Measurements from ENCODE around the gene DIAPH3.

DNA sequence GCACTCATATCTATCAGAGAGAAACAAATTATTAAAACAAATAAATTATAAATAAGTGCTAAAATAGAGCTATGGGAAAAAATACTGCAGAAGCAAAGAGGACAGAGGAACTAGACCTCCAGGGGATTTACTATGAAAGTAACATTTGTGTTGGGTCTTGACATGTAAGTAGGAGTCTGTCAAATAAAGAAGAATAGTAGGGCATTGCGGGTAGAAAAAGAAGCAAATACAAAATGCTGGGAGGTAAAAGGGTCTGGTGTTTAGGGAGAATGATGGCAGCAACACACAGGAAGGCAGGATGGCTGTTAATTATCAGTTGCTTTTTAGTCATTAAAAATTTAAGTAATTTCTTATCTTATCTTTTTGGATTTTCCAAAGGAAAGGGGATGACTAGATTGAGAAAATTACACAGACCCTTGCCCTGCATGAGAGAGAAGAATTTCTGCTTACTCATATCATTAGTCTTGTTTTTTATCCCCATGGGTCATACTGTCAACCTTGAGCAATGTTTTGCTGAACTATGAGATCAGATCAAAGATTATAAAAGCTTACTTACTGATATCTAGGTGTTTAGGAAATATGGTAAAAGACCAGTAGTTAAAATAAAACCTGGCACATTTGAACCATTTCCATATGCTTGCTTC lies 472.7 kb downstream of the DIAPH3 start:
- TF ChIP-seq EZH2phosphoT487 (IDR thresholded peaks at IDR 0.05; ENCODE audit: borderline replicate concordance, low read depth) (no peak), REST (IDR thresholded peaks at IDR 0.05; ENCODE audit: low read depth, low read length) (no peak), NFIC (IDR thresholded peaks at IDR 0.05; ENCODE audit: borderline replicate concordance) (no peak), TAF1 (IDR thresholded peaks at IDR 0.05; ENCODE audit: borderline replicate concordance, low read depth, low read length) (no peak), SIN3A (IDR thresholded peaks at IDR 0.05; ENCODE audit: borderline replicate concordance, low read depth, low read length) (no peak), POLR2AphosphoS5 (IDR thresholded peaks at IDR 0.05; ENCODE audit: low read depth, low read length) (no peak), NRF1 (IDR thresholded peaks at IDR 0.05; ENCODE audit: low read depth, low read length) (no peak), MEF2A (IDR thresholded peaks at IDR 0.05; ENCODE audit: borderline replicate concordance, low read depth) (no peak), SMC3 (IDR thresholded peaks at IDR 0.05; ENCODE audit: low read depth, low read length) (no peak), JUND (IDR thresholded peaks at IDR 0.05) (no peak), RCOR1 (IDR thresholded peaks at IDR 0.05; ENCODE audit: low read length) (no peak)
- TF ChIP-seq, protein P1, sequence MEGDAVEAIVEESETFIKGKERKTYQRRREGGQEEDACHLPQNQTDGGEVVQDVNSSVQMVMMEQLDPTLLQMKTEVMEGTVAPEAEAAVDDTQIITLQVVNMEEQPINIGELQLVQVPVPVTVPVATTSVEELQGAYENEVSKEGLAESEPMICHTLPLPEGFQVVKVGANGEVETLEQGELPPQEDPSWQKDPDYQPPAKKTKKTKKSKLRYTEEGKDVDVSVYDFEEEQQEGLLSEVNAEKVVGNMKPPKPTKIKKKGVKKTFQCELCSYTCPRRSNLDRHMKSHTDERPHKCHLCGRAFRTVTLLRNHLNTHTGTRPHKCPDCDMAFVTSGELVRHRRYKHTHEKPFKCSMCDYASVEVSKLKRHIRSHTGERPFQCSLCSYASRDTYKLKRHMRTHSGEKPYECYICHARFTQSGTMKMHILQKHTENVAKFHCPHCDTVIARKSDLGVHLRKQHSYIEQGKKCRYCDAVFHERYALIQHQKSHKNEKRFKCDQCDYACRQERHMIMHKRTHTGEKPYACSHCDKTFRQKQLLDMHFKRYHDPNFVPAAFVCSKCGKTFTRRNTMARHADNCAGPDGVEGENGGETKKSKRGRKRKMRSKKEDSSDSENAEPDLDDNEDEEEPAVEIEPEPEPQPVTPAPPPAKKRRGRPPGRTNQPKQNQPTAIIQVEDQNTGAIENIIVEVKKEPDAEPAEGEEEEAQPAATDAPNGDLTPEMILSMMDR (IDR thresholded peaks at IDR 0.05): no peak
- TF ChIP-seq, protein P2, sequence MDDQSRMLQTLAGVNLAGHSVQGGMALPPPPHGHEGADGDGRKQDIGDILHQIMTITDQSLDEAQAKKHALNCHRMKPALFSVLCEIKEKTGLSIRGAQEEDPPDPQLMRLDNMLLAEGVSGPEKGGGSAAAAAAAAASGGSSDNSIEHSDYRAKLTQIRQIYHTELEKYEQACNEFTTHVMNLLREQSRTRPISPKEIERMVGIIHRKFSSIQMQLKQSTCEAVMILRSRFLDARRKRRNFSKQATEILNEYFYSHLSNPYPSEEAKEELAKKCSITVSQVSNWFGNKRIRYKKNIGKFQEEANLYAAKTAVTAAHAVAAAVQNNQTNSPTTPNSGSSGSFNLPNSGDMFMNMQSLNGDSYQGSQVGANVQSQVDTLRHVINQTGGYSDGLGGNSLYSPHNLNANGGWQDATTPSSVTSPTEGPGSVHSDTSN (IDR thresholded peaks at IDR 0.05): no peak

Data from SK-N-SH (cell line).